Measurements from ENCODE around the gene NCAPG2. TPM values are rescaled to one million over a fixed set of nuclear protein-coding genes. Genes with fewer than 3 reads are reported as not detected.

NCAPG2 gene
- polyA plus RNA-seq, 1 experiment: 19.5 TPM

GRCh38 chr7:158664406-158664805 lies 40.2 kb downstream of the NCAPG2 start:
- DNase-seq (ENCODE audit: low read depth): no peak
- H3K4me3 ChIP-seq (ENCODE audit: low read depth, low read length): no peak overlapping the region
- no peaks in the 10 kb centered on the region for H3K27me3 ChIP-seq (ENCODE audit: control insufficient read depth, insufficient read depth, low read length)
- POLR2A ChIA-PET: no interaction called here
- CTCF ChIA-PET: no interaction called here
- no peaks in the 10 kb centered on the region; the same call in 1 of the 2 replicates for H3K36me3 ChIP-seq (ENCODE audit: control insufficient read depth, insufficient read depth, low read length)
- no peak for TF ChIP-seq CTCF (IDR thresholded peaks at IDR 0.05; ENCODE audit: insufficient read depth, low read depth, low read length)

- Histone ChIP-seq H3K36me3 (ENCODE audit: control insufficient read depth, insufficient read depth, low read length) (no peaks in the 10 kb centered on the region; the same call in 1 of the 2 replicates), H3K4me3 (ENCODE audit: low read depth, low read length) (no peak overlapping the region), H3K27me3 (ENCODE audit: control insufficient read depth, insufficient read depth, low read length) (no peaks in the 10 kb centered on the region)
- TF ChIP-seq CTCF (IDR thresholded peaks at IDR 0.05; ENCODE audit: insufficient read depth, low read depth, low read length): no peak
- CTCF ChIA-PET: no interaction called here
- POLR2A ChIA-PET: no interaction called here
- no peak for DNase-seq (ENCODE audit: low read depth)
These were observed 41.2 kb downstream of the NCAPG2 start for GRCh38 chr7:158663428-158663741.

GRCh38 chr7:158662610-158663427 lies 41.8 kb downstream of the NCAPG2 start:
- TF ChIP-seq CTCF (IDR thresholded peaks at IDR 0.05; ENCODE audit: insufficient read depth, low read depth, low read length): no peak
- Histone ChIP-seq H3K4me3 (ENCODE audit: low read depth, low read length) (no peak overlapping the region), H3K27me3 (ENCODE audit: control insufficient read depth, insufficient read depth, low read length) (no peaks in the 10 kb centered on the region), H3K36me3 (ENCODE audit: control insufficient read depth, insufficient read depth, low read length) (no peaks in the 10 kb centered on the region; the same call in 1 of the 2 replicates)
- POLR2A ChIA-PET: no interaction called here
- CTCF ChIA-PET: no interaction called here
- DNase-seq (ENCODE audit: low read depth): no peak

GRCh38 chr7:158658475-158658874 lies 46.1 kb downstream of the NCAPG2 start:
- Histone ChIP-seq H3K27me3 (ENCODE audit: control insufficient read depth, insufficient read depth, low read length) (no peaks in the 10 kb centered on the region), H3K4me3 (ENCODE audit: low read depth, low read length) (no peak overlapping the region), H3K36me3 (ENCODE audit: control insufficient read depth, insufficient read depth, low read length) (peaks cover 3% of the 10 kb centered on the region)
- POLR2A ChIA-PET: no interaction called here
- TF ChIP-seq CTCF (IDR thresholded peaks at IDR 0.05; ENCODE audit: insufficient read depth, low read depth, low read length): no peak
- CTCF ChIA-PET: no interaction called here
- no peak for DNase-seq (ENCODE audit: low read depth)

- no peak for DNase-seq (ENCODE audit: low read depth)
- no peaks in the 10 kb centered on the region for H3K27me3 ChIP-seq (ENCODE audit: control insufficient read depth, insufficient read depth, low read length)
- ChIA-PET CTCF (interaction anchor here (1.1 to 1.3 kb wide), 2 partner anchors 10 to 16 kb away, joined by 3 read pairs; no protein-coding TSS in a partner anchor), POLR2A (no interaction called here)
- TF ChIP-seq CTCF (IDR thresholded peaks at IDR 0.05; ENCODE audit: insufficient read depth, low read depth, low read length): no peak
- no peak overlapping the region for H3K4me3 ChIP-seq (ENCODE audit: low read depth, low read length)
- H3K36me3 ChIP-seq (ENCODE audit: control insufficient read depth, insufficient read depth, low read length): peaks cover 3% of the 10 kb centered on the region; the same call in 1 of the 2 replicates
These were observed 47.3 kb downstream of the NCAPG2 start for GRCh38 chr7:158657189-158657746.
